ENCODE data around the gene WNT9B.

WNT9B gene, protein sequence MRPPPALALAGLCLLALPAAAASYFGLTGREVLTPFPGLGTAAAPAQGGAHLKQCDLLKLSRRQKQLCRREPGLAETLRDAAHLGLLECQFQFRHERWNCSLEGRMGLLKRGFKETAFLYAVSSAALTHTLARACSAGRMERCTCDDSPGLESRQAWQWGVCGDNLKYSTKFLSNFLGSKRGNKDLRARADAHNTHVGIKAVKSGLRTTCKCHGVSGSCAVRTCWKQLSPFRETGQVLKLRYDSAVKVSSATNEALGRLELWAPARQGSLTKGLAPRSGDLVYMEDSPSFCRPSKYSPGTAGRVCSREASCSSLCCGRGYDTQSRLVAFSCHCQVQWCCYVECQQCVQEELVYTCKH

DNA sequence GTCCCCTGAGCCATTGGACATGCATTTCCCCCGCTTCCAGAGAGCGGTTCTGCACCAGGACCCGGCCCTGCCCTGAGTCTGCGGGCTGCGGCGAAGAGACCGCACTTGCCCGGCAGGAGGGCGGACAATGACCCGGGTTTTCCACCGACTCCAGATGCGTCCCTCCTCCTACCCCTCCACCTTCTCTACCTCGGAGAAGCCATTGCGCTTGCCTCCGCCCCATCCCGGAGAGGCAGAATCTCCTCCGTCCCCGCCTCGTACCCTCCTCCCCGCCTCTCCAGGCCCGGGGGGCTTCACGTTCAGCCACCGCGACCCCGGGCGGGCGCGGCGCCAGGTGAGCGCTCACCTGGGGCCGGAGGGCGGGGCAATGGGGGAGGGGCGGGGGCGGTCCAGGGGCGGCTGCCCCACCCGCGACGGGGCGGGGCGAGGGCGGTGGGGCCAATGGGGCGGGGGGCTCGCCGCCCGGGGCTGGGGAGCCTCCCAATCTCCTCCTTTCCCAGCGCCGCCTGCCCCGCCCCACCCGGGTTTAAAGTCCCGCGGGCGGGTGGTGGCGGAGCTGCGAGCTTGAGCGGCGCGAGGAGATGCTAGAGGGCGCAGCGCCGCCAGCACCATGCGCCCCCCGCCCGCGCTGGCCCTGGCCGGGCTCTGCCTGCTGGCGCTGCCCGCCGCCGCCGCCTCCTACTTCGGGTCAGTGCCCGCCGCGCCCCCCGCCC is at the start of gene WNT9B:
Gene WNT9B (plus strand): TSS at position 555 of the 713 bp plus-strand sequence. CDS start 56 bp downstream, at position 611.
- no peak for DNase-seq (ENCODE audit: insufficient read length, low spot score)

DNA sequence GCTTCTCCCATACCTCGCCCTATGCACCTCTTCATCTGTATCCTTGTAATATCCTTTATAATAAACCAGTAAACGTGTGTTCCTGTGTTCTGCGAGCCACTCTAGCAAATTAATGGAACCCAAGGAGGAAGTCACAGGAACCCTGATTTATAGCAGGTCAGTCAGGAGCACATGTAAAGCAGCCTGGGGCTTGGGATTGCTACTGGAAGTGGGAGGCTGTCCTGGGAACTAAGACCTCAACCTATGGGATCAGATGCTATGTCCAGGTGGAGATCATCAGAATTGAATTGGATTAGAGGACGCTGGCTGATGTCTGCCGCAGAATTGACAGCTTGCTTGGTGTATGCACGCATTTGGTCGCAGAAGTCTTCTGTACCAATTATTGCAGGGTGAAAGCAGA is 48.6 kb upstream of the WNT9B start:
- no peak for FAIRE-seq
- TF ChIP-seq, protein P1, sequence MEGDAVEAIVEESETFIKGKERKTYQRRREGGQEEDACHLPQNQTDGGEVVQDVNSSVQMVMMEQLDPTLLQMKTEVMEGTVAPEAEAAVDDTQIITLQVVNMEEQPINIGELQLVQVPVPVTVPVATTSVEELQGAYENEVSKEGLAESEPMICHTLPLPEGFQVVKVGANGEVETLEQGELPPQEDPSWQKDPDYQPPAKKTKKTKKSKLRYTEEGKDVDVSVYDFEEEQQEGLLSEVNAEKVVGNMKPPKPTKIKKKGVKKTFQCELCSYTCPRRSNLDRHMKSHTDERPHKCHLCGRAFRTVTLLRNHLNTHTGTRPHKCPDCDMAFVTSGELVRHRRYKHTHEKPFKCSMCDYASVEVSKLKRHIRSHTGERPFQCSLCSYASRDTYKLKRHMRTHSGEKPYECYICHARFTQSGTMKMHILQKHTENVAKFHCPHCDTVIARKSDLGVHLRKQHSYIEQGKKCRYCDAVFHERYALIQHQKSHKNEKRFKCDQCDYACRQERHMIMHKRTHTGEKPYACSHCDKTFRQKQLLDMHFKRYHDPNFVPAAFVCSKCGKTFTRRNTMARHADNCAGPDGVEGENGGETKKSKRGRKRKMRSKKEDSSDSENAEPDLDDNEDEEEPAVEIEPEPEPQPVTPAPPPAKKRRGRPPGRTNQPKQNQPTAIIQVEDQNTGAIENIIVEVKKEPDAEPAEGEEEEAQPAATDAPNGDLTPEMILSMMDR (IDR thresholded peaks at IDR 0.05; ENCODE audit: insufficient read depth, missing control alignments): no peak

More for the DNA sequence above, at the start of gene WNT9B:
- FAIRE-seq: no peak
- TF ChIP-seq, protein P1 (IDR thresholded peaks at IDR 0.05; ENCODE audit: insufficient read depth, missing control alignments): peak; percentile 26

DNA sequence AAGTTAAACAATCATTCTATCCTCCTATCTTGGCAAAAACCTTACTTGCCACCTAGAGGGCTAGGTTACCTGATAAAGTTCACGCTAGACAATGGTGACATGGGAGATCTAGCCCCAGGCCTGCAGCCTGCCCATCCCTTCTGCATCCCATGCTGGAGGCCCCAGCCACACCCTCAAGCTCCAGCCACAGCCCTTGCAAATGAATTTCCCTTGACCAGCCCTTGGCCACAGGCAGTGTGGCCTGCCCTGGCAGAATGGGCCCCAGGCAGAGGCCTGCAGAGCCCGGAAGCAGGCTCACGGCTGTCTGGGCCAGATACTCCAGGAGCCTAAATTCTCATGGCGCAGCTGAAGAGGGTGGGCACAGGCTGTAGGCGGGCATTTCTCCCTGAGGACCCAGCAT is 47.8 kb upstream of the WNT9B start:
- no peak for FAIRE-seq
- no peak for DNase-seq (ENCODE audit: insufficient read length, low spot score)
- TF ChIP-seq, protein P1 (IDR thresholded peaks at IDR 0.05; ENCODE audit: insufficient read depth, missing control alignments): no peak

More for the DNA sequence above, 48.6 kb upstream of the WNT9B start:
- no peak for DNase-seq (ENCODE audit: insufficient read length, low spot score)

DNA sequence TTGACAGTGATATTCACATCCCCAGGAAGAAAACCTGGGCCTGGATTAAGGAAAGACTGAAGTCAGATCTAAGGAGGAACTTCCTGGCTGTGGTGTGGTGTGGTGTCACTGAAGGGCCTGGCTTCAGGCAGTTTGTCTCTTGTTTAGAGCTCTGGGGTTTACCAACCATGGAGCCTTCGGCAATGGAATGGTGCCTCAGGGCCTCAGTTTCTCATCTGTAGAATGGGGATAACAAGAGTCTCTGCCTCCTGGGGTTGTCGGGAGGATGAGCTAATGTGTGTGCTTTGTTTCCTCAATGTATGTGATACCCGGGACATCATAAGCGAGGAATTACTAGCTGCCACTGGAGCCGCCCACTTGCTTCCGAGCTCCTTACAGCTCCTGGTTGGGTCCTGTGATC is 45.6 kb upstream of the WNT9B start:
- DNase-seq (ENCODE audit: insufficient read length, low spot score) (no peak), FAIRE-seq (no peak)
- TF ChIP-seq, protein P1 (IDR thresholded peaks at IDR 0.05; ENCODE audit: insufficient read depth, missing control alignments): no peak

DNA sequence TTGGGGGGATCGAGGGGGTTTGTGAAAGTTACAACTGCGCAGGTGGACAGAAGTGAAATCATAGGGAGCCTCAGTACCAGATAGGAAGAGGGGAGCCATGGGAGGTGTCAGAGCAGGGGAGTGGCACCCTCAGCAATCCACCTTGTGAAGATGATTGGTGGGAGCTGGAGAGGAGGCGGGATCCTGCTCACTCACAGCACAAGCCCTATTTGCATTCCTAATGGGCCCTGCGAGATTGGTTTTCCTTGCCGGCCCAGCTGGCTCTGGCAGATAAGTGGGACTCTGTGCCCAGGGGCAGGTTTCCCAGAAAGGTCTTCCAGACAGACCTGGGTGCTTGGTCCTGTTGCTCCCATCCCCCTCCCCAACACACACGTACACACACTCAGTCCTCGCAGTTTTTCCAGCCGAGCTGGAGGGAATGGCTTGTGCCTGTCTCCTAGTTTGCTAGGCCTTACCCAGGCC is 42.2 kb upstream of the WNT9B start:
- TF ChIP-seq, protein P1 (IDR thresholded peaks at IDR 0.05; ENCODE audit: insufficient read depth, missing control alignments): no peak
- no peak for FAIRE-seq
- DNase-seq (ENCODE audit: insufficient read length, low spot score): no peak

DNA sequence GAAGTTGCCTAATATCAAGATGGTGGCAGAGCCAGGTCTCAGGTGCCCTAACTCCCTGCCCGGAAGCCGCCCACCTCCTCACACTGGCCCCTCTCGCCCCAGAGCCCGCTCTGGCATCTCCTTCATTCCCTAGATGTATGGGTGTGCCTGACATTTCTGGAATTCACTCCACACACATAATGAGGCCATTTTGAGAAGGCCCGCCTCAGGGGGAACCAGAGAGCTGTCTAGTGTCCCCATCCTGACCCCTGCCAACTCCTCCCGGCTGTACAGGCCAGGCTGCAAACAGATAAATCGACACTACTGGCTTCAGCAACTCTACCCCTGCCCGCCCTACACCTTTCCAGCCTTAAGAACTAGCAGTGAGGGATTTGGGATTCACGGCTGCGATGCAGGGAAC is 40.5 kb upstream of the WNT9B start:
- FAIRE-seq (no peak), DNase-seq (ENCODE audit: insufficient read length, low spot score) (no peak)
- TF ChIP-seq, protein P1 (IDR thresholded peaks at IDR 0.05; ENCODE audit: insufficient read depth, missing control alignments): no peak
